PC-3 (cell line): ENCODE results near the gene MR1. TPM values are rescaled to one million over a fixed set of nuclear protein-coding genes. Genes with fewer than 3 reads are reported as not detected.

Experiments
- ATAC-seq: fragments of 200-7000 bp; cut with Tn5 transposase; 2 replicates; pipeline ENCODE4 v1.9.1; 2020; ENCODE audit warnings: mild to moderate bottlenecking, moderate library complexity
- BruUV-seq: library from RNA; stranded (reverse); fragments of 400-500 nt; replicated peaks from 2 replicates; lab custom pipeline; 2021; lab: Mats Ljungman, UMichigan
- CTCF ChIA-PET: fragments of 300-600 bp; sonication (Branson Sonifier 250); formaldehyde crosslinking; loops from one replicate; lab custom pipeline; 2022; ENCODE audit warnings: antibody characterized with exemption; lab: Charles Lee
- POLR2A ChIA-PET: fragments of 300-600 bp; sonication (Branson Sonifier 250); formaldehyde crosslinking; loops from one replicate; lab custom pipeline; 2022; ENCODE audit warnings: antibody characterized with exemption; ENCODE audit not compliant: unreplicated experiment; lab: Charles Lee
- DNase-seq: peaks from one replicate; pipeline ENCODE4 v3.0.0-alpha.2; 2015
- H2AFZ ChIP-seq: fragments of 300-600 bp; sonication (generic); 2 replicates; pipeline ENCODE4 v1.6.0; 2016; ENCODE audit warnings: antibody characterized with exemption, low read length
- H3F3A ChIP-seq: fragments of 300-600 bp; sonication (generic); one replicate; pipeline ENCODE4 v1.6.0; 2017; ENCODE audit warnings: antibody characterized with exemption, low read length, control low read depth, mild to moderate bottlenecking; ENCODE audit not compliant: unreplicated experiment
- H3K27ac ChIP-seq: fragments of 300-600 bp; sonication (generic); 2 replicates; pipeline ENCODE4 v1.5.1; 2016; ENCODE audit warnings: mild to moderate bottlenecking, low read length
- H3K27me3 ChIP-seq: fragments of 300-600 bp; sonication (generic); 2 replicates; pipeline ENCODE4 v1.6.1; 2016; ENCODE audit warnings: low read length, mixed read lengths
- H3K36me3 ChIP-seq: fragments of 300-600 bp; sonication (generic); 2 replicates; pipeline ENCODE4 v1.6.1; 2016; ENCODE audit warnings: low read depth, mixed run types, low read length, mixed read lengths
- H3K4me1 ChIP-seq: fragments of 300-600 bp; sonication (generic); 2 replicates; pipeline ENCODE4 v1.5.1; 2016; ENCODE audit warnings: low read length; ENCODE audit not compliant: insufficient read depth
- H3K4me2 ChIP-seq: fragments of 300-600 bp; sonication (generic); 2 replicates; pipeline ENCODE4 v1.6.0; 2016; ENCODE audit warnings: low read length
- H3K4me3 ChIP-seq: fragments of 300-600 bp; sonication (generic); 2 replicates; pipeline ENCODE4 v1.5.1; 2016; ENCODE audit warnings: mild to moderate bottlenecking, low read length, mixed read lengths
- H3K79me2 ChIP-seq: fragments of 300-600 bp; sonication (generic); 2 replicates; pipeline ENCODE4 v1.6.1; 2017; ENCODE audit warnings: low read length, mixed read lengths
- H3K9ac ChIP-seq: fragments of 300-600 bp; sonication (generic); 2 replicates; pipeline ENCODE4 v1.6.0; 2016; ENCODE audit warnings: mild to moderate bottlenecking, low read length
- H3K9me2 ChIP-seq: fragments of 300-600 bp; sonication (generic); replicated peaks from 2 replicates; pipeline ENCODE4 v1.6.1; 2016; ENCODE audit warnings: mixed run types, low read length, mixed read lengths
- H3K9me3 ChIP-seq: fragments of 300-600 bp; sonication (generic); 2 replicates; pipeline ENCODE4 v1.6.1; 2016; ENCODE audit warnings: low read length, mixed read lengths
- H4K20me1 ChIP-seq: fragments of 300-600 bp; sonication (generic); 2 replicates; pipeline ENCODE4 v1.6.1; 2016; ENCODE audit warnings: low read length, mixed read lengths
- CTCF ChIP-seq: fragments of 300-600 bp; sonication (generic); conservative IDR thresholded peaks from 2 replicates; pipeline ENCODE4 v1.5.1; 2017; ENCODE audit warnings: antibody characterized with exemption, low read depth, mild to moderate bottlenecking, low read length
- EZH2 ChIP-seq: fragments of 300-600 bp; sonication (generic); IDR thresholded peaks from one replicate; pipeline ENCODE4 v1.6.1; 2017; ENCODE audit warnings: antibody characterized with exemption, mild to moderate bottlenecking, low read length; ENCODE audit not compliant: unreplicated experiment
- EZH2phosphoT487 ChIP-seq: fragments of 300-600 bp; sonication (generic); IDR thresholded peaks from 2 replicates; pipeline ENCODE4 v1.6.1; 2018; ENCODE audit warnings: mild to moderate bottlenecking, antibody characterized with exemption, low read length, borderline replicate concordance
- intact Hi-C: fragments of 100-400 bp; cut with micrococcal nuclease; formaldehyde crosslinking; loops from 2 replicates; pipeline ENCODE4 v1.9.0; 2023
- total RNA-seq: library from RNA; depleted of rRNA; stranded (reverse); fragments of >200 nt; gene quantifications from 2 replicates; pipeline ENCODE4 v1.2.3, GENCODE V29; 2014

Gene MR1
- total RNA-seq, 1 experiment from 2014 or later, result 3.4 TPM

- POLR2A ChIA-PET, result interaction anchor here (0.6 to 1.4 kb wide), 11 partner anchors 10 to 587 kb away, joined by 3 to 21 read pairs (median 3); partner anchors contain the start of gene STX6
- no peaks in the 10 kb centered on the region for H3K27me3 ChIP-seq
- no TSS peak for BruUV-seq
- CTCF ChIA-PET, result interaction anchor here (0.6 to 0.8 kb wide), 2 partner anchors 12 to 118 kb away, joined by 3 to 8 read pairs; no protein-coding TSS in a partner anchor
- peak overlapping the region; percentile 90 for H3K4me2 ChIP-seq
- H4K20me1 ChIP-seq, result no peaks in the 10 kb centered on the region
- no peaks in the 10 kb centered on the region for H3K9me3 ChIP-seq
- H3K4me3 ChIP-seq, result peak overlapping the region; percentile 68
- intact Hi-C loops, result loop anchor here (1.0 to 2.0 kb wide), 2 partner anchors 15 to 37 kb away; no protein-coding TSS in a partner anchor
- DNase-seq, result peak; percentile 85
- no peaks in the 10 kb centered on the region for H3K9me2 ChIP-seq
- no peaks in the 10 kb centered on the region for H3K36me3 ChIP-seq
- H3F3A ChIP-seq, result no peaks in the 10 kb centered on the region
- peak overlapping the region; percentile 99 for H3K9ac ChIP-seq
- no peak for TF ChIP-seq CTCF
- no peak for TF ChIP-seq EZH2phosphoT487
- TF ChIP-seq EZH2, result no peak
- H3K79me2 ChIP-seq, result peaks cover 24% of the 10 kb centered on the region
- peak; percentile 72 for ATAC-seq
- H3K4me1 ChIP-seq, result peaks cover 64% of the 10 kb centered on the region
- peak overlapping the region; percentile 91 for H3K27ac ChIP-seq
- peak overlapping the region; percentile 54 for H2AFZ ChIP-seq
Observed at GRCh38 chr1:181105134-181106021, 71.6 kb downstream of the MR1 start.

GRCh38 chr1:181106022-181106312 lies 72.2 kb downstream of the MR1 start:
- Histone ChIP-seq H3K9ac (peak overlapping the region; percentile 42), H2AFZ (no peak overlapping the region), H3K4me2 (peak overlapping the region; percentile 64; the same call in 1 of the 2 replicates), H4K20me1 (no peaks in the 10 kb centered on the region), H3K79me2 (peaks cover 24% of the 10 kb centered on the region), H3K4me3 (no peak overlapping the region; the same call in 1 of the 2 replicates), H3K9me2 (no peaks in the 10 kb centered on the region), H3K27ac (peak overlapping the region; percentile 39), H3K27me3 (no peaks in the 10 kb centered on the region), H3K4me1 (peaks cover 58% of the 10 kb centered on the region), H3K9me3 (no peaks in the 10 kb centered on the region), H3K36me3 (no peaks in the 10 kb centered on the region), H3F3A (no peaks in the 10 kb centered on the region)
- TF ChIP-seq EZH2, result no peak
- intact Hi-C loops, result loop anchor here (1.0 kb wide), 1 partner anchor 36 kb away; no protein-coding TSS in a partner anchor
- POLR2A ChIA-PET, result interaction anchor here (0.6 to 1.1 kb wide), 4 partner anchors 11 to 56 kb away, joined by 3 to 12 read pairs (median 6); no protein-coding TSS in a partner anchor
- DNase-seq (no peak), ATAC-seq (no peak)
- CTCF ChIA-PET, result no interaction called here
- BruUV-seq, result no TSS peak

GRCh38 chr1:181106479-181106878 lies 72.7 kb downstream of the MR1 start:
- no TSS peak for BruUV-seq
- no peaks in the 10 kb centered on the region for H4K20me1 ChIP-seq
- H3F3A ChIP-seq, result no peaks in the 10 kb centered on the region
- peaks cover 24% of the 10 kb centered on the region for H3K79me2 ChIP-seq
- H3K9me3 ChIP-seq, result no peaks in the 10 kb centered on the region
- peak overlapping the region; percentile 33 for H3K9ac ChIP-seq
- no peak overlapping the region for H3K4me3 ChIP-seq
- ChIA-PET CTCF (no interaction called here), POLR2A (interaction anchor here (0.5 to 1.0 kb wide), 3 partner anchors 11 to 58 kb away, joined by 5 to 12 read pairs (median 8); no protein-coding TSS in a partner anchor)
- H3K27me3 ChIP-seq, result no peaks in the 10 kb centered on the region
- peak; percentile 7 for ATAC-seq
- peak; percentile 45 for DNase-seq
- no peaks in the 10 kb centered on the region for H3K36me3 ChIP-seq
- H3K27ac ChIP-seq, result peak overlapping the region; percentile 62
- H3K4me2 ChIP-seq, result peak overlapping the region; percentile 64
- TF ChIP-seq EZH2 (no peak), CTCF (no peak), EZH2phosphoT487 (no peak)
- intact Hi-C loops, result loop anchor here (1.0 kb wide), 1 partner anchor 36 kb away; no protein-coding TSS in a partner anchor
- peaks cover 57% of the 10 kb centered on the region for H3K4me1 ChIP-seq
- H2AFZ ChIP-seq, result no peak overlapping the region
- H3K9me2 ChIP-seq, result no peaks in the 10 kb centered on the region
